CD4-positive, alpha-beta T cell (primary cell): ENCODE measurements around the gene ABLIM2. TPM values are rescaled to one million over a fixed set of nuclear protein-coding genes. Genes with fewer than 3 reads are reported as not detected.

Experiments used
- ATAC-seq: fragments of 200-7000 bp; cut with Tn5 transposase; one replicate; pipeline ENCODE4 v1.10.0; 2022; ENCODE audit warnings: mild to moderate bottlenecking; ENCODE audit not compliant: poor library complexity
- CTCF ChIA-PET: fragments of 350-600 bp; sonication (Branson Sonifier 250); formaldehyde crosslinking; loops from one replicate; lab custom pipeline; 2021; ENCODE audit warnings: antibody characterized with exemption, inconsistent platforms; lab: Charles Lee
- POLR2A ChIA-PET: fragments of 350-600 bp; sonication (Branson Sonifier 250); formaldehyde crosslinking; loops from one replicate; lab custom pipeline; 2021; ENCODE audit warnings: antibody characterized with exemption, inconsistent platforms; lab: Charles Lee
- DNase-seq, 14 experiments: peaks; one replicate each; pipeline ENCODE4 v3.0.0-alpha.2; 2013 to 2020; ENCODE audit warnings: mixed read lengths in 2 of 14
- H3K27ac ChIP-seq, 2 donors: one replicate each; pipeline versions ENCODE4 v1.5.1 to v1.7.0; 2013; ENCODE audit warnings: low read length in 2 of 2, low read depth in 1 of 2, mild to moderate bottlenecking in 1 of 2
- H3K27me3 ChIP-seq, 2 experiments: 1 replicate in 1 of 2; 2 replicates in 1 of 2; pipeline versions ENCODE4 v1.6.1 to v1.7.0; 2013; ENCODE audit warnings: low read length in 2 of 2, control low read depth in 1 of 2, mild to moderate bottlenecking in 1 of 2, moderate library complexity in 1 of 2; ENCODE audit not compliant: insufficient read depth in 2 of 2, control insufficient read depth in 1 of 2
- H3K36me3 ChIP-seq: one replicate; pipeline ENCODE4 v1.6.1; 2013; ENCODE audit warnings: low read length, control low read depth; ENCODE audit not compliant: insufficient read depth
- H3K4me1 ChIP-seq: one replicate; pipeline ENCODE4 v1.6.1; 2013; ENCODE audit warnings: low read length, control low read depth; ENCODE audit not compliant: insufficient read depth
- H3K4me3 ChIP-seq: one replicate; pipeline ENCODE4 v1.5.1; 2013; ENCODE audit warnings: mild to moderate bottlenecking, low read length, moderate library complexity
- H3K9me3 ChIP-seq, 2 experiments: 1 replicate in 1 of 2; 2 replicates in 1 of 2; pipeline versions ENCODE4 v1.6.1 to v1.7.0; 2013; ENCODE audit warnings: low read length in 2 of 2, mild to moderate bottlenecking in 2 of 2, control low read depth in 1 of 2, moderate library complexity in 1 of 2; ENCODE audit not compliant: control insufficient read depth in 1 of 2, insufficient read depth in 1 of 2
- H3K27ac Mint-ChIP-seq: one replicate; pipeline ENCODE4 v1.8.0; 2020; ENCODE audit warnings: mixed read lengths
- H3K27me3 Mint-ChIP-seq: one replicate; pipeline ENCODE4 v1.8.0; 2021; ENCODE audit warnings: mixed read lengths
- H3K36me3 Mint-ChIP-seq: one replicate; pipeline ENCODE4 v1.8.0; 2021; ENCODE audit warnings: low read depth, mixed read lengths
- H3K4me1 Mint-ChIP-seq: one replicate; pipeline ENCODE4 v1.8.0; 2021; ENCODE audit warnings: low read depth, mixed read lengths
- H3K4me3 Mint-ChIP-seq: one replicate; pipeline ENCODE4 v1.8.0; 2020; ENCODE audit warnings: mild to moderate bottlenecking, mixed read lengths
- H3K9me3 Mint-ChIP-seq: one replicate; pipeline ENCODE4 v1.8.0; 2020; ENCODE audit warnings: mixed read lengths
- CTCF ChIP-seq: fragments of 200-600 bp; IDR thresholded peaks from one replicate; pipeline ENCODE4 v1.8.0; 2022; ENCODE audit warnings: antibody characterized with exemption, mild to moderate bottlenecking
- intact Hi-C, 2 experiments: fragments of 100-400 bp; cut with DNase I in 1 of 2; cut with micrococcal nuclease in 1 of 2; formaldehyde crosslinking; loops; one replicate each; pipeline versions ENCODE4 v1.15.1 to v1.9.0; 2023 to 2025; cut with DNase I, micrococcal nuclease
- total RNA-seq, 174 experiments: library from RNA in 2 of 174; stranded (reverse) in 2 of 174; gene quantifications; one replicate each; pipeline ENCODE4 v1.2.3 and lab custom pipeline; 2021 to 2026

Gene ABLIM2
- total RNA-seq, 2 experiments from 2014 or later = 2.5 to 2.7 TPM

GRCh38 chr4:7956270-7956808 lies 202.3 kb downstream of the ABLIM2 start:
- H3K4me3 Mint-ChIP-seq = no peak overlapping the region
- no peak for TF ChIP-seq CTCF
- no peaks in the 10 kb centered on the region for H3K36me3 ChIP-seq
- H3K9me3 Mint-ChIP-seq = peaks cover 7% of the 10 kb centered on the region
- H3K27ac ChIP-seq = no peak overlapping the region
- peaks cover 8% of the 10 kb centered on the region for H3K4me1 Mint-ChIP-seq
- peaks cover 0 to 8% of the 10 kb centered on the region in 2 experiments for H3K9me3 ChIP-seq
- no peaks in the 10 kb centered on the region for H3K27me3 ChIP-seq
- peaks cover 14% of the 10 kb centered on the region for H3K4me1 ChIP-seq
- H3K36me3 Mint-ChIP-seq = peaks cover 3% of the 10 kb centered on the region
- ATAC-seq (no peak), DNase-seq (no peak)
- ChIA-PET POLR2A (no interaction called here), CTCF (no interaction called here)
- intact Hi-C loops = no loop called here
- no peaks in the 10 kb centered on the region for H3K27me3 Mint-ChIP-seq
- no peak overlapping the region for H3K4me3 ChIP-seq
- no peak overlapping the region for H3K27ac Mint-ChIP-seq

GRCh38 chr4:7955393-7955792 lies 203.2 kb downstream of the ABLIM2 start:
- no peak for ATAC-seq
- Mint-ChIP-seq H3K27ac (no peak overlapping the region), H3K9me3 (peaks cover 7% of the 10 kb centered on the region), H3K4me3 (no peak overlapping the region), H3K27me3 (no peaks in the 10 kb centered on the region), H3K4me1 (peaks cover under 1% of the 10 kb centered on the region), H3K36me3 (peaks cover 3% of the 10 kb centered on the region)
- intact Hi-C loops = no loop called here
- Histone ChIP-seq H3K27ac (no peak overlapping the region), H3K27me3 (no peaks in the 10 kb centered on the region), H3K36me3 (no peaks in the 10 kb centered on the region), H3K4me3 (no peak overlapping the region), H3K4me1 (peaks cover 5% of the 10 kb centered on the region), H3K9me3 (peaks cover 0 to 15% of the 10 kb centered on the region in 2 experiments)
- TF ChIP-seq CTCF = no peak
- CTCF ChIA-PET = interaction anchor here (0.7 kb wide), 1 partner anchor 196 kb away, joined by 4 read pairs; no protein-coding TSS in a partner anchor
- POLR2A ChIA-PET = no interaction called here
- DNase-seq = no peak

GRCh38 chr4:7952615-7953014 lies 206.0 kb downstream of the ABLIM2 start:
- Histone ChIP-seq H3K4me3 (no peak overlapping the region), H3K9me3 (peaks cover 0 to 16% of the 10 kb centered on the region in 2 experiments), H3K27ac (no peak overlapping the region), H3K36me3 (no peaks in the 10 kb centered on the region), H3K27me3 (no peaks in the 10 kb centered on the region), H3K4me1 (peaks cover 3% of the 10 kb centered on the region)
- DNase-seq = no peak
- Mint-ChIP-seq H3K4me1 (peaks cover 6% of the 10 kb centered on the region), H3K27me3 (peaks cover 13% of the 10 kb centered on the region), H3K9me3 (peaks cover 7% of the 10 kb centered on the region), H3K36me3 (peaks cover 3% of the 10 kb centered on the region), H3K4me3 (no peak overlapping the region), H3K27ac (no peak overlapping the region)
- ChIA-PET CTCF (no interaction called here), POLR2A (no interaction called here)
- ATAC-seq = no peak
- intact Hi-C loops = no loop called here
- no peak for TF ChIP-seq CTCF
